ENCODE measurements around the gene C6orf120.

DNA sequence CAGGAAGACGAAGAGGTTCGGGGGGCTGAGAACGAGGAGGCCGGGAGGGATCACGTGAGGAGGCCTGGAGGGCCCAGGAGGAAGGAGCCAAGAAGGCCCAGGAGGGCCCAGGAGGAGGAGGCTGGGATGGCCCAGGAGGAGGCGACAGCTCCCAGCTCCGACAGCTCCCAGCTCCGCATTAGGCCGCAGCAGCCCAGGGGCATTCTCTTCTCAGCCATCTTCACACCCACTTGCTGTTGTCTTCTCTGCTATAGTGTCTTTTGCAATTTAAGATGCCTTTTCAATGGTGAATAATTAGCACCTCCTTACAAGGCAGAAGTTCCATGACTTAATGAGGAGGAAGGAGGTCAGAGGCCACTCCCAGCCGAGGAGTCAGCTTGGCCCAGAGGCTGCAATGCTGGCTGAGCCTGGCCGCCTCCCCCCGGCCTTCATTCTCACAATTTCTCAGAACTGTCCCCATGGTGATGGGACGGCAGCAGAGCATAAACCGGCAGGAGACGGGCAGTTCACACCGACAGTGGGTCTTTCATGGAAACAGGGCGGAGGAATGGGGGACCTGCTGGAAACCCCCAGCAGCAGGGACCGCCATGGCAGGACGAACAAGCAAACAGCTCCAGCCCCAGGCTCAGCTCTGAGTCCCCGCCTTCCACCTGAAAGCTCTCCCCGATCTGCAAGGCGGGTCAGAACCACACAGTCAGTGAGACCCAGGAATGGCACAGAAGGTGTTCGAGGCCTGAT lies 45.2 kb upstream of the C6orf120 start:
- TF ChIP-seq, protein P1, sequence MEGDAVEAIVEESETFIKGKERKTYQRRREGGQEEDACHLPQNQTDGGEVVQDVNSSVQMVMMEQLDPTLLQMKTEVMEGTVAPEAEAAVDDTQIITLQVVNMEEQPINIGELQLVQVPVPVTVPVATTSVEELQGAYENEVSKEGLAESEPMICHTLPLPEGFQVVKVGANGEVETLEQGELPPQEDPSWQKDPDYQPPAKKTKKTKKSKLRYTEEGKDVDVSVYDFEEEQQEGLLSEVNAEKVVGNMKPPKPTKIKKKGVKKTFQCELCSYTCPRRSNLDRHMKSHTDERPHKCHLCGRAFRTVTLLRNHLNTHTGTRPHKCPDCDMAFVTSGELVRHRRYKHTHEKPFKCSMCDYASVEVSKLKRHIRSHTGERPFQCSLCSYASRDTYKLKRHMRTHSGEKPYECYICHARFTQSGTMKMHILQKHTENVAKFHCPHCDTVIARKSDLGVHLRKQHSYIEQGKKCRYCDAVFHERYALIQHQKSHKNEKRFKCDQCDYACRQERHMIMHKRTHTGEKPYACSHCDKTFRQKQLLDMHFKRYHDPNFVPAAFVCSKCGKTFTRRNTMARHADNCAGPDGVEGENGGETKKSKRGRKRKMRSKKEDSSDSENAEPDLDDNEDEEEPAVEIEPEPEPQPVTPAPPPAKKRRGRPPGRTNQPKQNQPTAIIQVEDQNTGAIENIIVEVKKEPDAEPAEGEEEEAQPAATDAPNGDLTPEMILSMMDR (IDR thresholded peaks at IDR 0.05; ENCODE audit: low read depth, low read length), result no peak
- TF ChIP-seq POLR2A (IDR thresholded peaks at IDR 0.05; ENCODE audit: extremely low read depth, insufficient read length), result no peak
